ENCODE data around the gene E2F6. TPM values are rescaled to one million over a fixed set of nuclear protein-coding genes. Genes with fewer than 3 reads are reported as not detected.

Gene E2F6
- total RNA-seq, 1 donor = 9.0 TPM

- no peak for DNase-seq (ENCODE audit: insufficient read length, low spot score, missing footprints)
- Histone ChIP-seq H3K9me3 (ENCODE audit: low read depth, low read length) (no peaks in the 10 kb centered on the region), H4K20me1 (ENCODE audit: insufficient read depth, low read length) (peaks cover 66% of the 10 kb centered on the region), H3K27ac (ENCODE audit: low read depth, low read length) (no peak overlapping the region), H3K4me1 (ENCODE audit: insufficient read depth, low read length) (no peaks in the 10 kb centered on the region), H2AFZ (ENCODE audit: low read length) (no peak overlapping the region), H3K36me3 (ENCODE audit: insufficient read depth, low read length) (peaks cover 34% of the 10 kb centered on the region), H3K4me2 (ENCODE audit: insufficient read depth, low read length) (no peak overlapping the region), H3K4me3 (ENCODE audit: insufficient read depth, low read length) (no peak overlapping the region), H3K79me2 (ENCODE audit: insufficient read depth, low read length) (peaks cover 97% of the 10 kb centered on the region), H3K27me3 (ENCODE audit: insufficient read depth, low read length) (no peaks in the 10 kb centered on the region)
- TF ChIP-seq CTCF (IDR thresholded peaks at IDR 0.05; ENCODE audit: extremely low read depth, low read depth, low read length) = no peak
Measured at GRCh38 chr2:11457935-11458334, 8.0 kb downstream of the E2F6 start.

- H3K27ac ChIP-seq (ENCODE audit: low read depth, low read length) = no peak overlapping the region
- H2AFZ ChIP-seq (ENCODE audit: low read length) = no peak overlapping the region
- peaks cover 81% of the 10 kb centered on the region for H3K79me2 ChIP-seq (ENCODE audit: insufficient read depth, low read length)
- H4K20me1 ChIP-seq (ENCODE audit: insufficient read depth, low read length) = peaks cover 51% of the 10 kb centered on the region
- no peak overlapping the region for H3K4me2 ChIP-seq (ENCODE audit: insufficient read depth, low read length)
- no peak for TF ChIP-seq CTCF (IDR thresholded peaks at IDR 0.05; ENCODE audit: extremely low read depth, low read depth, low read length)
- no peaks in the 10 kb centered on the region for H3K4me1 ChIP-seq (ENCODE audit: insufficient read depth, low read length)
- no peaks in the 10 kb centered on the region for H3K9me3 ChIP-seq (ENCODE audit: low read depth, low read length)
- H3K36me3 ChIP-seq (ENCODE audit: insufficient read depth, low read length) = peaks cover 42% of the 10 kb centered on the region
- no peak for DNase-seq (ENCODE audit: insufficient read length, low spot score, missing footprints)
- no peaks in the 10 kb centered on the region for H3K27me3 ChIP-seq (ENCODE audit: insufficient read depth, low read length)
- H3K4me3 ChIP-seq (ENCODE audit: insufficient read depth, low read length) = no peak overlapping the region
Measured at GRCh38 chr2:11456251-11456650, 9.7 kb downstream of the E2F6 start.

DNA sequence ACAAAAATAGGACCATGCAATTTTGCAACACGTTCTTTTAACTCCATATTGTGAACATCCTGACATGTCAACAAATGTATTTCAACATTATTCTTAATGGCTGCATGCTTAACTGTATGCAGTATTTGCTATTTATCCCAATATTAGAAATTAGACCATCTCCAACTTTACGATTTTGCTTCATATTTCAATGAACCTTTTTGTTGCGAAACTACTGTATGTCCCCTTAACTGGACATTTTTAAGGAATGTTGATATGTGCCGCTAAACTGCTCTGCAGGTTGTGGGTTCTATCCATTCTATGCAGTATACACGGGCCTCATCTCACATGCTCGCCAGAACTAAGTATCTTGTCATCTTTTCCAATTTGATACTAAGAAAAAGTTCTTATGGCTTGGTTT, 11.1 kb downstream of the E2F6 start:
- H3K4me2 ChIP-seq (ENCODE audit: insufficient read depth, low read length) = no peak overlapping the region
- H3K27ac ChIP-seq (ENCODE audit: low read depth, low read length) = no peak overlapping the region
- no peak for DNase-seq (ENCODE audit: insufficient read length, low spot score, missing footprints)
- no peaks in the 10 kb centered on the region for H3K4me1 ChIP-seq (ENCODE audit: insufficient read depth, low read length)
- TF ChIP-seq CTCF (IDR thresholded peaks at IDR 0.05; ENCODE audit: extremely low read depth, low read depth, low read length) = no peak
- peaks cover 54% of the 10 kb centered on the region for H3K36me3 ChIP-seq (ENCODE audit: insufficient read depth, low read length)
- peaks cover 38% of the 10 kb centered on the region for H4K20me1 ChIP-seq (ENCODE audit: insufficient read depth, low read length)
- no peaks in the 10 kb centered on the region for H3K27me3 ChIP-seq (ENCODE audit: insufficient read depth, low read length)
- no peak overlapping the region for H3K4me3 ChIP-seq (ENCODE audit: insufficient read depth, low read length)
- H3K79me2 ChIP-seq (ENCODE audit: insufficient read depth, low read length) = peaks cover 67% of the 10 kb centered on the region
- H2AFZ ChIP-seq (ENCODE audit: low read length) = no peak overlapping the region
- H3K9me3 ChIP-seq (ENCODE audit: low read depth, low read length) = no peaks in the 10 kb centered on the region

- DNase-seq (ENCODE audit: insufficient read length, low spot score, missing footprints) = no peak
- no peaks in the 10 kb centered on the region for H3K4me1 ChIP-seq (ENCODE audit: insufficient read depth, low read length)
- no peak overlapping the region for H3K4me2 ChIP-seq (ENCODE audit: insufficient read depth, low read length)
- H3K9me3 ChIP-seq (ENCODE audit: low read depth, low read length) = no peaks in the 10 kb centered on the region
- no peak overlapping the region for H3K4me3 ChIP-seq (ENCODE audit: insufficient read depth, low read length)
- no peak for TF ChIP-seq CTCF (IDR thresholded peaks at IDR 0.05; ENCODE audit: extremely low read depth, low read depth, low read length)
- peaks cover 74% of the 10 kb centered on the region for H3K36me3 ChIP-seq (ENCODE audit: insufficient read depth, low read length)
- H3K27me3 ChIP-seq (ENCODE audit: insufficient read depth, low read length) = no peaks in the 10 kb centered on the region
- no peak overlapping the region for H3K27ac ChIP-seq (ENCODE audit: low read depth, low read length)
- peaks cover 18% of the 10 kb centered on the region for H4K20me1 ChIP-seq (ENCODE audit: insufficient read depth, low read length)
- no peak overlapping the region for H2AFZ ChIP-seq (ENCODE audit: low read length)
- peaks cover 30% of the 10 kb centered on the region for H3K79me2 ChIP-seq (ENCODE audit: insufficient read depth, low read length)
Measured at GRCh38 chr2:11450791-11451190, 15.2 kb downstream of the E2F6 start.
